ENCODE measurements around the gene NAA35.

- TF ChIP-seq CTCF (conservative IDR thresholded peaks at IDR 0.05; ENCODE audit: low read depth, low read length): no peak
- no peak for TF ChIP-seq EZH2 (IDR thresholded peaks at IDR 0.05; ENCODE audit: low read length, unreplicated experiment)
- TF ChIP-seq EZH2phosphoT487 (IDR thresholded peaks at IDR 0.05; ENCODE audit: borderline replicate concordance, low read length): no peak
Observed at GRCh38 chr9:86036555-86036954, 95.6 kb downstream of the NAA35 start.
